ENCODE results near the gene GALR2.

Gene GALR2

DNA sequence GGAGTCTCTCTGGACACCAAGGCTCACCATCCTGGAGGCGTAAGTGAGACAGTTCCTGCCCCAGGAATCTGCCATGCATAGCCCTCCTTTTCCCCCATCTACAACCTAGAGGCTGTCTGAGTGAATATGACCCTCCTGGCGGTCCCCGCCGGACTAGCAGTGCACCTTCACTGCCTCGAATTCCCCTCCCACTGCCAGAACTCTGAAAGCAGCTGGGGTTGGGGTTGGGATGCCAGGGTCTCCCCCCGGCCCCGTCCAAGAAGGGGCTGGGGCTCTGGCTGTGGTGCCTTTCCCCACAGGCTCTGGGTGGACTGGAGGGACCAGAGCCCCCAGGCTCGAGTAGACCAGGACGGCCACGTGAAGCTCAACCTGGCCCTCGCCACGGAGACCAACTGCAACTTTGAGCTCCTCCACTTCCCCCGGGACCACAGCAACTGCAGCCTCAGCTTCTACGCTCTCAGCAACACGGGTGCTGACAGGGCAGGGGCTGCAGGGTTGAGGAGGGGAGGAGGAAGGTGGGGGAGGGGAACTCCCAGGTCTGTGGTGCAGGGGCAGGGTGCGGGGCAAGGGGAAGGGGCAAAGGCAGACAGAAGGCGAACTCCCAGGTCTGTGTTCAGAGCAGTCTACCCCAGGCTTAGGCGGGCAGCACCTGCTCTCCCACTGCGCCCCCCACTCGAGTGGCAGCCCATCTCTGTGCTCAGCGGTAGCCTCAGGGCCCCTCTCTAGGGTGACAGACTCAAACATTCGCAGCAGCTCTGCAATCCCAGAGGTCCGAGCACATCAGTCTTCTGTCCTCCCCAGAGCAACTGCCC is 5.6 kb downstream of the GALR2 start:
- no peak for DNase-seq (ENCODE audit: low read depth)

DNA sequence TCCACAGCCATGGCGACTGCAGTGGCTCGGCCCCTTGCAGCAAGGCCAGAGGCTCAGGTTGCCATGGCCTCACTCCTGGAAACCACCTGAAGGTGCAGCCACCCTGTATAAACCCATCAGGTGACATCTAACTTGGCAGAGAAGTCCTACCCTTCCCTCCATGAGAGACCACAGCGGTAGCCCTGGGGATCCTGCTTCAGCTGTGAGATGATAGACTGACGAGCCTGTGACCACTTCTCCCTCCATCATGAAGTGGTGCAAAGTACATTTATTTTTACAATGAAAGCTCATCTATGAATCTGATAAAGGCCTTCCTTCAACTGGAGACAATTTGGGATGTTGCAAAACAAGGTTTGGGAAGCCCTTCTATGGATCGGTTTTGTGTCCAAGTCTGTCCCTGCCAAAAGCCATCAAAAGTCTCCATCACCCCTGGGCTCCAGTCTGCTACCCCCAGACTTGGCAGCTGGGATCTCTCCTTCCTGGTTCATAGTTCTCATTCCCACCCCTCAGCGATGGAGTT is 6.2 kb downstream of the GALR2 start:
- no peak for DNase-seq (ENCODE audit: low read depth)

GRCh38 chr17:76081295-76082210 is 7.0 kb downstream of the GALR2 start:
- DNase-seq (ENCODE audit: low read depth), result no peak

GRCh38 chr17:76082326-76083251 is 8.0 kb downstream of the GALR2 start:
- DNase-seq (ENCODE audit: low read depth), result no peak

DNA sequence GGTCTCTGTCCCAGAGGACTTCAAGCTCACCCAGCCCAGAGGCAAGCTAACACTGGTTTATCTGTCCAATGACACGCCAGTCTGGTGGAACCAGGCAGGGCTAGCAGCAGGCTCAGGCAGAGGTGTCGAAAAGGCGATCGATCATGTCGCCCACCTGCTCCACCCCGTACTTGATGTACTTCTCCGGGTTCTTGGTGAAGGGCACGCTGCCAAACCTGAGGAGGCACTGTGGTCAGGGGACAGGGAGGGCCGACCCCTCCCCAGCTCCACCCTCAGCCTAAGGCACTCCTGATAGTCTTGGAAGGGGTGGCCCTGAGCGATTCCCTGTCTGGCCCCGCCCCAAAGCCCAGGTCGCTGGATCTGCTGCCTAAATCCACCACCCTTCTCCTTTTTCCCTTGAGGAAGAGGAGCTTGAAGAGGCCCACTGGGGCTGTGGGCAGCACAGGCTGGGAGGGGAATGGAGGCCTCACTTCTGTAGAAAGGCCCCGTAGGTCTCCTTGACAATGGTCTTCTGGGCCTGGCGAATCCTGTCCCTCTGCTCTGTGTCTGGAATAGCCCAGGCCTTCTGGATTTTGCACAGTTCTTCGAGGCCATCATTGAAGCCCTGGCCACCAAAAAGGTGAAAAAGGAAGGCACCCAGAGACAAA is 9.1 kb downstream of the GALR2 start:
- DNase-seq (ENCODE audit: low read depth), result no peak

DNA sequence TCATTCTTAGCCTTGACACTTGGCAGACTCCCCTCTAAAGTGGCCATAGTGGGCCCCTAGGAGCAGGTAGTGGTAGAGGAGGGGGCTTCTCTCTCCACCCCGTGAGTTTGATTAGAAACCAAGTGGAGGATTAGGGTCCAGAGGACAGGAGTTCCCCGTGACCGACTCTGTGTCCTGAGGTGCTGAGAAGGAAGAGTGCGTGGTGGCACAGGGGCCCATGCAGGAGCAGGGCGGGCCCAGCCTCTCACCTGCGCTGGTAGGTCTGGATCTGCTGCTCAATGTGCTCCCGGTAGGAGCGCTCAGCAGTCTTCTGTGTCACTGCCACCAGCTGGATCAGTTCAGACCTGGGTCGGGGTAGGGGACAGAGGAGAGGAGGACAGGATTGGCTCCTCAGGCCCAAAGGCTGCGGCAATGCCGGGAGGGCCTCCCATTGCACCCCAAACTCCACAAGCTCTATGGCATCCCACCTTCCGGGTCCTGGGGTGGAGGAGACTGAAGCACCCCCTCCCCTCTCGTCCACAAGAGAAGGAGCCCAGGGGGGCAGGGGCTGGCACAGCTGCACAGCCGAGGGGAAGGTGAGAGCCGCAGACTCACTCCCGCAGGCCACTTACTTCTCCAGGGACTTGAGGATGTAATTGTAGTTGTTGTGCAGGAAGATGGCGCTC is 10.6 kb downstream of the GALR2 start:
- no peak for DNase-seq (ENCODE audit: low read depth)

DNA sequence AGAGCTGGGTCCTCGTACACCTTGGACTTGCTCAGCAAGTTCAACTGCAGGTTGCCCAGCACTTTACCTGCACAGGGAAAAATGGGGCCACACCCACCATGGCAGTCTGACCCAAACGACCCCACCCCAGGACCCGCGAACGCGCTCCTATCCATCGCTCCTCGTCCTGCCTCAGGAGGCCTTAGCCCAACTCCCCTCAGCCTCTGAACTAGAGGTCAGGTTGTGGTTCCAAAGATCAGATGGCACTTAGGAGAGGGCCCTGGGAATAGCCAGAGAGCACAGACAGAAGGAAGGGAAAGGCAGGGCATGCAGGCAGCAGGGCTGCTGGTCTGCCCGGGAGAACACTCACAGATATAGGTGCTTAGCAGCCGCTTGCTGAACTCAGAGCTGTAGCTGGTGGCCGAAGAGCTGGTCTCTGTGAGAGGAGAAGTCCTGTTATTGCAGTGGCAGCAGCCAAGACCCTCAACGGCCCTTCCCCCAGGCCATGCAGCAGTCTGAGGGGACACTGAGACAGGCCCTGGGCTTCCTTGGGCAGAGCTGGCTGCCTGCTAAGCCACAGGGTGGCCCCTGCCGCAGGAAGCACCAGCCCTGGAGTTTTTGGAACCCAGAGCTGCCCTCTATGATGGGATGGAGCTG is 11.3 kb downstream of the GALR2 start:
- no peak for DNase-seq (ENCODE audit: low read depth)

DNA sequence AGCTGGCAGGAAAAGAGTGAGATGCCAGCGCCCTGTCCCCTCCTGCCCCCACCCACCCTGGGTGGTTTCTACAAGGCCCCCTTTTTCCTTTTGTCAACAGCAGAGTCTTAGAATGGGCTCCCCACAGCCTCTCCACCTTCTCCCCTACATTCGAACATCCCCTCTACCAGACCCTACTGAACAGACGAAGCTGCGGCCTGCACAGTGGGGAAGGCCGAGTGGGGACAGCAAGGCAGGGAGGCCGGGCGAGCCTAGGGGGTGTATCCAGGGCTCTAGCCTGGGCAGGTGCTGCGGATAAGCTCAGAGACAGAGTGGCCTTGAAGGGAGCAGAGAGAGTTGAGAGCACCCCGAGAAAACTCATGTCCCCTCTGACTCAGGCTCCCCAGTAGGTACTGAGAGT is 11.8 kb downstream of the GALR2 start:
- DNase-seq (ENCODE audit: low read depth), result no peak

DNA sequence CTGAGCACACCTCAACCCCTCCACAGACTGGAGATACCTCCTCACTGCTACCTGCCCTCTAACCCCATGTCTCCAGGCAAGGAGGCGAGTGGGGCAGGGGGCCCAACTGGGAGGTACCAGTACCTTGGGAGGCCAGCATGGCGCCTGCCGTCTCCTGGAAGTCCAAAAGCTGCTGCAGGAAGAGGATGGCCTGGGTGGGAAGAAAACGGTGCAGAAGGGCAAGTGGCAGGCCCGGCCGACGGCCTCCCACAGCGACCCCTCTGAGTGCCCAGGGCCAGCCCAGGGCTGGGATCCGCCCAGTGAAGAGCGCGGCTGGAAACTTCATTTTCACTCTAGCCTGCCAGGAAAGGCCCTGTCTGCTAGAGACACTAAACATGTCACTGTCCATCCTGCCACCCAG is 12.9 kb downstream of the GALR2 start:
- no peak for DNase-seq (ENCODE audit: low read depth)

DNA sequence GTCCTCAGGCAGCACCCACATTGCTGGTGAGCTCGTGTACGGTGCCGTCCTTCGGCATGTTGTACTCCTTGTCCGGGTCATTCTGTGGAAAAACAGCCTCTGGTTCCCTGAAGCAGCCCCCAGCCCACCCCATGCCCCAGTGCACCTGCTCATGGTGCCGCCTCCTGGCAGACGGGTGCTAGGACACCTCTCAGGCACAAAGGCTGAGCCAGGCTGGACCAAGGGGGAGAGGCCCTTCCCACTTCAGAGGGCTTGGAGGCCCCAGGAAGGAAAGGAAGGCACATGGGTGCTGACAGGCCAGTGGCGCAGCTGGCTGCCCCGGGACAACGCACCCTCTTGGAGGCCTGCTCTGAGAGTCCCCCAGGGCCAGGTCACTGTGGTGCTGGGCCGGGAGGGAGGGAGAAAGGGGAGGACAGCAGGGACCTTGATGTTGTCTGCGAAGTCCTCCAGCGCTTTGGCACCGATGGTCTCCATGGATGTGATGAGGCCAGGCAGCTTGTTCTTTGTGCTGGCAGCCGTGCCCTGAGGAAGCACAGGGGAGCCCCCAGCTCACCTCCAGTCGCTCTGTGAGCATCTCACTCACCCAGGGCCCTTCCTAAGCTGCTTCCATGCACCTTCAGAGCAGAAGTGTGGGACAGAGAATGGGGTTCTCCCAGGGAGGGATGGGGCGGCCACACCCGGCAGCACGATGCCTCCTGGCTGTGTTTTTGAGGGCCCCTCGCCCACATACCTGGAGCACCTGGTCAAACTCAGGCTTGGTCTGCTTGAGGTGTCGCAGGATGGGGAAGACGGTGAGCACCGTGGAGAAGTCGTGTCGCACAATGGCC is 13.7 kb downstream of the GALR2 start:
- DNase-seq (ENCODE audit: low read depth), result no peak

- no peak for DNase-seq (ENCODE audit: low read depth)
Observed at GRCh38 chr17:76088868-76089576, 14.4 kb downstream of the GALR2 start.

DNA sequence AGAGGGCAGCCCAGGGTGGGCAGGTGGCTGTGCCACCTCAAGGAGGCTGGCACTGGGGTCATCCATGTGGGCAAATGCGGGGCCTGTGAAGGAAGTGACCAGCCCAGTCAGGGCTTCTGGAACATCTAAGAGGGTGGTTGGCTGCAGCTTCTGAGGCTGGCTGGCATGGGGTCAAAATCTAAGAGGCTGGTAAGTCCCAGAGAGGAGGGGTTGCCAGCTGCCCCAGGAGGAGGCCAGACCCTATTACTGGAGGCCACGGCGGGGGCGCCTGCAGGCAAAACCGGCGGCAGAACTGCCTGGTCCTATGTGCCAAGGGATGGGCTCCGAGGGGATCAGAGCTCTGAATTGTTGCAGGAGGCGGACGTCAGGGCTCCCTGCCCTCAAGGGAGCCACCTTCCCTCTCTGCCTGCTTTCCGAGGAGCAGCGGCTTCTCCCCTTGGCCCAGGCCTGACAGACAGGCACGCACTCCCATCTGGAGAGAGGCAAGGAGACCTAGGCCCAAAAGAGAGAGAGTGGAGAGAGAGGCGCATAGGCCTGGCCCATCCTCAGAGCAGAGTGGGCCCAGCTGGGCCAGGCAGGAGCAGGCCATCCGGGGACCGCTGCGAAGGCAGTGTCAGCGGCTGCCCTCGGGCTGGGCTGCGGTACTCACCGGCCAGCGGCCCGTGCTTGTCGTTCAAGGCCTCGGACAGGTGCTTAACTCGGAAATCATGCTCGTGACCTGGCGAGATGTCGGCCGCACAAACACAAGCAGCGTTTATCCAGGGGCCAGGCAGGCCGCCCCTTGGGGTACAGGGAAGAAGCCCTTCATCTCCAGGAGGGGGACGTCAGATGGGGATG is 15.3 kb downstream of the GALR2 start:
- no peak for DNase-seq (ENCODE audit: low read depth)

DNA sequence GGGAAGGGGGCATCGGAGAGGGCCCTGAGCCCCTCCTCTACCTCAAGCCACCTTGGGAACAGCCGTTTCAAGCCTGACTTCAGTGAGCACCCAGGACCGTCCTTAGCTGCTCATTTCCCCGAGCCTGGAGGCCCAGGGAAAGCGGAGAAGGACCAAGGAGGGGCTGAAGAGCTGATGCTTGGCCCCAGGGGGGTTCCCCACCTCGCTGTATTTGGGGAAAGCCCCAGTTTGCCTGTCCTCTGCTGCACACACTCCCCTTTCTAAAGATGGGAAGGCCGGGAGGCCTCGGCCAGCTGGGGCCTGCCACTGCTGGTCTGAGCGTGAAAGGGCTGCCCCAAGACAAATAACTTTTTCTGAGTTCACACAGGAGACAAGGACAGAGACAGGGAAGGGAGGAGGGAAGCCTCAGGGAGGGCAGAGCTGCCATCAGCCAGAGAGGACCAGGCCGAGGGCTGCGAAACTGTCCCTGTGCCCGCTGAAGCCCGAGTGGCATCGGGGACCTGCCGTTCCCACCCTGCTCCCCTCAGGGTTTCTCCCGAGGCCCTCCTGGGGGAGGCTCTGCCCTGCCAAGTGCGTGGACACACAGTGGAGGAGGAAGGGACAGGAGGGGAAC is 16.0 kb downstream of the GALR2 start:
- no peak for DNase-seq (ENCODE audit: low read depth)

DNA sequence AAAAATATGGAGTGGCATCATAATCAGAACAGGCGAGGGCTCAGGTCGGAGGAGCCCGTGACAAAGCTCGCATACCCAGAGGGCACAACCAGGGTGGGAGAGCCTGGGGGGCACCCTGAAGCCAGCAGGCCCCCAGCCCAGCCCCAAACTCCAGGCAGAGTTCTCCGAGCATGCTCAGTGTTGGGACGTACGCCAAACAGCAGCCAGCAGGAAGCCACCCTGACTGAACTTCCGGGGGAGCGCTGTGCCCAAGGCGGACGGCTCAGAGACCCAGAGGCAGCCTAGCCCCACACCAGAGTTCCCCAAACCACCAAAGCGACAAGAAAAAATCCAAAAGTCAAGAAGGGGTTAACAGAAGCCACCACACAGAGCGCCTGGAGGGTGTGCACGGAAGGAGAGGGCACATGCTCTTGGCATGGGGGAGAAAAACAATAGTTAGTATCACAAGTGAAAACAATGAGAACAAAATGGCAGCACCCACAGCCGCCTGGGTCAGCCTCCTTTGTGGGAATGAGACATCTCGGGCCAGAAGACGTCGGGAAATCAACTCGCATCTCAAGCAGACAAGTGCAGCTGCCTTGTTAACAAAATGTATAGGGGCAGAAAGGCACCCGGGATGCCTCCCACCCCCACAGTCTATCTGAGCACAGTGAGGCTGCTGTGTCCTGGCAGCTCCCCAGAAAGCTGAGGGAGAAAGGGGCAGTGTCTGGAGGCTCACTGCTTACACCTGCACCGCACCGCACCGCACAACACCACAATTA is 17.1 kb downstream of the GALR2 start:
- no peak for DNase-seq (ENCODE audit: low read depth)

DNA sequence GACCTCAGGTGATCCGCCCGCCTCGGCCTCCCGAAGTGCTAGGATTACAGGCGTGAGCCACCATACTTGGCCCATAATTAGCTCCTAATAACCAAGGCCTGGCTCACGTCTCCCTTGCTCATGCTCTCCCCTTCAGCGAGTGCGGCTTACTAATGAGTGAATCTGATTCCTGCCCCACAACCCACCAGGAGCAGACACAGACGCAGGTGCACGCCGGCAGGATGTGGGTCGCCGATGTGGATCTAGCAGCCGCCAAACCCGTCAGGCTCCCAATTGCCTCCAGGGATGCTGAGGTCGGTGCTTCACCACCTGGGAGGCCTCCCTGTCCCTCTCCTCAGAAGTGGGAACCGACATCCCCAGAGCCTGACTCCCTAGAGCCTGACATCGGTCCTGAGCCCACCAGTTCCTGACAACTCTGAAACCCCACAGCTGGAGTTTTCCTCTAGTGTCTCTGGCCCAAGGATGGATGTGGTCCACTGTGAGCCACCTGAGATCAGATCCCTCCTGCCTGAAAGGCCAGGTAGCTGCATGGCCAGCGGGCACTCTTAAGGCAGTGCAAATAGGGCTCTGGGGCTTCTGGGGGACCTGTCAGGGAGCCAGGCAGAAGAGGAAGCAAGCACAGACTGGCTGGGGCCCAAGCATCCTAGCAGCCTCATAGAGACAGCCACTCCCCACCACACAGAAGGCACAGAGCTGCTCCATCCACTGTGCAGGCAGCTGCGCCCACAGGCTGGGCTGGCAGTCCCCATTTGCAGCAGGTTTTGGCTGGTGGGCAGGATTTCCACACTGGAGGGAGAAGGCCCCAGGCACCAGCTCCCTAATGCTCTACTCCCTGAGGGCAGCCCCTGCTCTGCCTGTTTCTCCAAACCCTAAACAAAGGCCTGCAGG is 18.2 kb downstream of the GALR2 start:
- no peak for DNase-seq (ENCODE audit: low read depth)

DNA sequence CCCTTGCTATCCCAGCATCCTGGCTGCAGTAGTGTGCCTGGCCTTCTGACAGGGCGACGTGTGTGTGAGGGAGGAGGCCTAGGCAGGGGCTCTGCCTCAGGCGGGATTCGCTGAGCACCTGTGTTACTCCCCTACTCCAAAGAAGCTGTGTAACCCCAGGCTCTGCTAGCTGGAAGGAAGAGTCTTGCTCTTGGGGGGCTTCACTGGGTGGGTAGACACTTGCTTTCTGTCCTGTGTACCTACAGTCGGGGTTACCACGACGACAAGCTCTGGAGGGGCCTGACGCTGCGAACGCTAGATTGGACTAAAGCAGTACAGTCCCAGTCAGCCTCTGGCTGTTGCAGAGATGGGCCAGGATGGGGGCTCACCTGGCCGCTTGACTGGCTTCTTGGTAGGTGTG is 19.5 kb downstream of the GALR2 start:
- DNase-seq (ENCODE audit: low read depth), result no peak
